GM21825 (cell line): Measurements from ENCODE around the gene MANBA.

Experiments used
- ATAC-seq: cut with Tn5 transposase; IDR thresholded peaks from one replicate; pipeline ENCODE4 v1.9.1; 2021; ENCODE audit warnings: mild to moderate bottlenecking, moderate library complexity; ENCODE audit not compliant: unreplicated experiment

The MANBA gene

DNA sequence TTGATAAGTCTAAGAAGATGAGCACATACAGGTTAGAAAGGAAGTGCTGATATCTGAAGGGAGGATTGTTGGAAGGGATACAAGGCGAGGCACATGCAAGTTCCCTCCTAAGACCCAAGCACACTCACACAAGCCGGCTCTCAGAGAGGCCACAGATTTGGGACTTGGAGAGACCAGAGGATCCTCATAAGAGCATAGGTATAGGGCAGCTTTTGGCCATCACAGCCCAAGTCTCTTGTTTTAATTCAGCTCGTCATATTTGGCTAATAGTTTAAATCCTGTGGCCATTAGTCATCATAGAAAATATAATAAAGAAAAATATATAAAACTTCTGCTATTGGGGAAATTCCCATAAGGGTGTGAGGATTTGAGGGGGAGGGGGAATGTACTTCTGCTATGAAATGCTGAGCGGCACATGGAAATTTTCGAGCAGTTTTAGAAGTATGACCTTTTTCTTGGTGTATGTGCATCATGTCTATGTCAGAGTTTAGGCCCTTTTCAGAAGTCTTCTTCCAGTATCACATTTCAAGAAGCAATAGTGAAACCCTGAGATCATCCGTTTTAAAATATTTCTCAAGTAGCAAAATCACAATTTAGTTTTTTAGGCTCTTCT, 161.9 kb downstream of the MANBA start:
- peak; percentile 30 for ATAC-seq

DNA sequence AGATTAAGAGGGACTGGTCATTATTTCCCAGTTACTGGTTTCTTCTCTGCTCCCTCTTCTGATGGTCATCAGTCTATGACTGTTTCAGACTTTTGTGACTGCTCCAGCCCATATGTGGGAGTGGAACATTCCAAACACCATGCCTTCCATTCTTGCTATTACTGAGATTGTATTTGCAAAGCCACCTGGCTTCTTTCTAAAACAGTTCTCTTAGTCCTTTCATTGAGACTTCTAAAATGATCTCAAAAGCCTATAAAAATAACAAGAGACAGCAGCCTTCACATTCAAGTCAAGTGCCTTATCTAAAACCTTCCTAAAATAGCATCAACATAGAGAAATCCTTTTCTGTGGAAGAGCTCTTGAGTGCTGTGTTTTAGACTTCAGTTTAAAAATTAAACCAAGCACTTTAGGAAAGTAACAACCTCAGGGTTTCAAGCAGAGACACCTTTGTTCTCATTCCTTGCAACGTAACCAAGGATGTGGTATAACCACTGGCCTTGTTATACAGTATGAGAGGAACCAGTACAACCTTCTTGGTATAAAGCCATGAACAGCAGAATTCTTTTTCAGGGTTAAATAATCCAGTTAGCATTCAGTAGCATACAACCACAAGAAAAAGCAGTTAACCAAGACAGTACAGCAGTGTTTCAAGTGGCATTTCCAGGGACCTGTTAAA, 162.5 kb downstream of the MANBA start:
- ATAC-seq: peak; percentile 87

DNA sequence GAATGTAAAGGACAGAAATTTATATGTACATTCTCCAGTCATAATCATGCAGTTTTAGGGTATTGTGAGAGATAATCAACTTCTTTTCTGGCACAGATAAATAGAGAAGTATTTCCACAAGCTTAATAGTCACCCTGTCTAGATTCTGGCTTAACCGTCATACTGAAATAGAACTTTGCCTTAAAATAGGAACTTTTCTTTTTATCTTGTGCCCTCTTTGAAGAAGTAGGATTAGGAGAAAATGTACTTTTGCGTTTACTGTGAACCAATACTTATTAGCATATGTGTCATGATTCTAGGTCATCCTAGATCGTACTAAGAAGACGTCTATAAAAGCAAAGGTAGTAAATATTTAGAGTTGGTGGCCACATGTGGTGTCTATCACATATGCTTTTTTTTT, 164.2 kb downstream of the MANBA start:
- no peak for ATAC-seq

DNA sequence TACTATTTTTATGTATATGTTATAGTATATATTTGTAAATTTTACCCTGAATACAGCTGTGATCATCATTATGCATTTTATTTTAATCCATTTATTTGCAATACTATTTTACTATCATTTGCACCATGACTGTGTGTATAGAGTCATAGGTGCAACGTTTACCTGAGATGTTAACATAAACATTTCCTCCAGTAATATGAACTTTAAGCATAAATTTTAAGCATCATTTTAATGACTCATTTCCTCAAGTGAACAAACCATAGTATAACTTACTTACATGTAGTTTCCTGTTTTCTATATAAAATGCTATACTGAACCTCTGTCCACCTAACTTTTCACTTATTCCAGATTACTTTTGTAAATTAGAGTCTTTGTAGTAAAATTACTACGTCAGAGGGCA, 166.8 kb downstream of the MANBA start:
- ATAC-seq: no peak

DNA sequence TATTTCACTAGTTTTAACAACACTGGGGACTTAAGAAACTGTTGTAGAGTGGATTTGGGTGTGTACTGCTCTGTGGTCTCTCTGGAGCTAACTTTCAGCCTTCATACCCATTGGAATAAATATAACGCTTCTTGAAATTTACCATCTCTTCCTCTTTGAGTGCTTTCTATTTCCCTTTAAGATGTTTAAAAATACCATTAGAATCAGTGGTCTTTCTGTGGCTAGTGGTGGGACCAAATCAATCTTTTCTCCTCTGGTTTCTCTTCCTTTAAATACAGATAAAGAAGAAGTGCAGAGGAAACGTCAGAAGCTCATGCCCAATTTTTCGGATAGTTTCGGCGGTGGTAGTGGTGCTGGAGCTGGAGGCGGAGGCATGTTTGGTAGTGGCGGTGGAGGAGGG, 167.6 kb downstream of the MANBA start:
- ATAC-seq: no peak

DNA sequence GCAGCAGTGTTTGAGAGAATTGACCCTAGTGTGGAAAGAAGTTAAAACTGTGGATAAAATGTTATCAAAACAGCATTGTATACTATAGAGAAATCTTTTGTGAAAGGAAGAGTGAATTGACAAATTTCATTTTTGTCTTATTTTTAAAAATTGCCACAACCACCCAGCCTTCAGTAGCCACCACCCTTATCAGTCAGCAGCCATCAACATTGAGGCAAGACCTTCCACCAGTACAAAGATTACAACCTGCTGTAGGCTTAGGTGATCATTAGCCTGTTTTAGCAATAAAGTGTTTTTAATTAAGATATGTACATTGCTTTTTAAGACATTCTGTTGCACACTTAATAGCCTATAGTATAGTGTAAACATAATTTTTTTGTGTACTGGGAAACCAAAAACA, 168.5 kb downstream of the MANBA start:
- no peak for ATAC-seq

DNA sequence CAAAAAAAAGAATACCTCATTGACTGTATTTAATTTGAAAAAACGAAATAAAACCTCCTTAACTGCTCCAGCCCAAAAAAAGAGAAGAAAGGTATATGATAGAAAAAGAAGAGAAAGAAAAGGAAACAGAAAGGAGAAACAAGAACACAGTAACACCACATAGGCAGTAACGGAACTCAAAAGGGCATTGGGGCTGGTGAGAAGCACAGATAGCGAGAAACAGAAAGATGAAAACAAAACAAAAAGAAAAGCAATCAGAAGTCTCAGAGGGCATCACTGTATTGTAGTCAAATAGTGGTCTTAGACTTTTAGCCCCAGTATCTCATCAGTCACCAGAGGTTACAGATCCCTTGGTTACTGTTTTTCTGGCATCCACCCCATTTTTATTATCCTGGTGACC, 171.0 kb downstream of the MANBA start:
- ATAC-seq: no peak

DNA sequence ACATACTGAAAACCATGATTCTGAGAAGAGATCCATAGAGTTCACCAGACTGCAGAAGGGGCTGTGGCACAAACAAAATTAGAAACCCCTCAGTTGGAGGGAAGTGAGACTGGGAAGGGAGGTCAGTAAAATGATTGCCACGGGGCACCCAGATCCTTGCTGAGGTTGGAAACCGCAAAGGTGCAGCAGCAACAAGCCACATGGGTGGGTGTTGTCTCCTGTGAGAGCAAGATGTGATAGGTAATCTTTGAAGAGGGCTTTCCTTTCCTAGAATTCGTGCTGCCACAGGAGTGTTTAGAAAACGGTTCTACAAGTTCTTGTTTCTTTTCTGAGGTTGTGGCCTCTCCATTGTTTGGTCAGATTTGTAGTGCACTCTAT, 174.1 kb downstream of the MANBA start:
- ATAC-seq: peak; percentile 44

DNA sequence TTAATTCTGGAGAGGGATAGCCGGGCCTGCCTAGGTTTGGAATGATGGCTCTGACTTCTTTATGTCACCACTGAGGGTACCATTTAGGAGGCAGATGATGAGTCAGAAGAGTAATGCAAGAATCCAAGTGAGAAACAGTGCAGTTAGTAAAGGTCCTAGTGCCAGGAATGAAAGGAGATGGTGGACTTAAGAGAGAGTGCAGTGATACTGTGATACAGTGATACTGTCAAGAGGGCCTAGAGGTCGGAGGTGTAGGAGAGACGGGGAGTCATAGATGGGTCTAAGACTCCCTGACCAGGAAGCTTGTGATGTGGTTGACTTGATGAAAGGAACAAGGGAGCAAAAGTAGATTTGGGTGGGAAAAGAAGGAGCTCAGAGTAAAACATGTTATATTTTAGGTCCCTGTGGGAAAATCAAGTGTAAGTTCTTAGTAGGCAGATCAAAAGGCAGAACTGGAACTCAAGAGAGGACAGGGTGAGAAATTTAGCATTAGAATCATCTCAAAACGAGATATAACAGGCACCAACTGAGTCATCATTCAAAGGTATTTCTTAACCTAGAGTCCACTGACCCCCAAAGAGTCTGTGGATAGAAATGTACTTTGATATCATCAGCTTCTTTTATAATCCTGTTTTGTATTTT, 174.6 kb downstream of the MANBA start:
- ATAC-seq: peak; percentile 29

DNA sequence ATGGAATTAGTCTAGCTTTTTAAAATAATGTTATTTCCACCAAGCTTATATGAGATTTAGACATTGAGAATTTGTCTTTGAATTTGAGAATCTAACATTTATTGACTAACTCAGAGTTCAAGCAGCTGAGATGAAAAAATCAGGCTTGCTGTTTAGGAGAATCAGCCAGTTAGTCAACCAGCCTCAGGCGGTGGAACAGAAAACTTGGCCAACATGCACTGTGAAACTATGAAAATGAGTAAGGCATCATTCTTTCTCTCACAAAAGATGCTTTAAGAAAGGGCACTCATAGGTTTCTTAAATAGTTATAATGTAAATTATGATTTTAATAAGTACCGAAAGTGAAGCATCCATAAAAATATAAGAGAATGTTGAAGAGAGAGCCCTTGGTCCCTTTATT, 175.4 kb downstream of the MANBA start:
- peak; percentile 42 for ATAC-seq

DNA sequence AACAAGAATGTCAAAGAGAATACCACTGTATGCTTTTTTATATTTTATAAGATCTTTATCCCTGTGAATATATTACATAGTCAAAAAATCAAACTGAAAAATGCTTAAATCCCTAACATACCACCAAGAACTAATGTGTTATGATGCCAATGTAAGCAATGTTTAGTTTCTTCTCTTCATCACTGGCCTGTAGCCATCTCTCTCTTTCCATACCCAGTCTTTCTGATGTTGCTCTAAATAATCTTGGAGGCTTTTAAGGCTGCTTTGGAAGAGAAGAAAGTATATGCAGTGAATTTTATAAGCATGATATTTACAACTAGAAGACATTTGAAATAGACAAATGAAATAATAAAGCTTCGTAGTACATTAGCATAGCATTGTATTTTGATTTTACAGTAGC, 176.7 kb downstream of the MANBA start:
- ATAC-seq: no peak
